ENCODE results near the gene ECE1.

DNA sequence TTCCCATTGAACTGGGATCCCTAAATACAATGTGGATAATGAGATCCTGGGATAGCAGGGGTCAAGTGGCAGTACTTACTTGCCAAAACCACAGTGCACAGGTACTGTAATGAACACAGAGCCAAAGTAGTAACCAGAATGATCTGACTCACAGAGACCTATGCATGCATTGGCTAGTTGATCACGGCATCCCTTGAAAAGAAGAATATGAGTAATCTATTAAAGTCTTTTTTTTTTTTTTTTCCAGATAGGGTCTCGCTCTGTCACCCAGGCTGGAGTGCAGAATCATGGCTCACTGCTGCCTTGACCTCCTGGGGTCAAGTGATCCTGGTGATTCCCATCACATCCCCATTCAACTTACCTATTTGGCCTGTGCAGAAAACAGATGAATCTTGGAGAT is 84.1 kb downstream of the ECE1 start:
- TF ChIP-seq CTCF (conservative IDR thresholded peaks at IDR 0.05; ENCODE audit: low read length) (no peak), EZH2phosphoT487 (IDR thresholded peaks at IDR 0.05; ENCODE audit: borderline replicate concordance) (no peak)
